ENCODE measurements around the gene ALPL. TPM values are rescaled to one million over a fixed set of nuclear protein-coding genes. Genes with fewer than 3 reads are reported as not detected.

Gene ALPL
- total RNA-seq, 1 experiment from 2014 or later, result not detected

DNA sequence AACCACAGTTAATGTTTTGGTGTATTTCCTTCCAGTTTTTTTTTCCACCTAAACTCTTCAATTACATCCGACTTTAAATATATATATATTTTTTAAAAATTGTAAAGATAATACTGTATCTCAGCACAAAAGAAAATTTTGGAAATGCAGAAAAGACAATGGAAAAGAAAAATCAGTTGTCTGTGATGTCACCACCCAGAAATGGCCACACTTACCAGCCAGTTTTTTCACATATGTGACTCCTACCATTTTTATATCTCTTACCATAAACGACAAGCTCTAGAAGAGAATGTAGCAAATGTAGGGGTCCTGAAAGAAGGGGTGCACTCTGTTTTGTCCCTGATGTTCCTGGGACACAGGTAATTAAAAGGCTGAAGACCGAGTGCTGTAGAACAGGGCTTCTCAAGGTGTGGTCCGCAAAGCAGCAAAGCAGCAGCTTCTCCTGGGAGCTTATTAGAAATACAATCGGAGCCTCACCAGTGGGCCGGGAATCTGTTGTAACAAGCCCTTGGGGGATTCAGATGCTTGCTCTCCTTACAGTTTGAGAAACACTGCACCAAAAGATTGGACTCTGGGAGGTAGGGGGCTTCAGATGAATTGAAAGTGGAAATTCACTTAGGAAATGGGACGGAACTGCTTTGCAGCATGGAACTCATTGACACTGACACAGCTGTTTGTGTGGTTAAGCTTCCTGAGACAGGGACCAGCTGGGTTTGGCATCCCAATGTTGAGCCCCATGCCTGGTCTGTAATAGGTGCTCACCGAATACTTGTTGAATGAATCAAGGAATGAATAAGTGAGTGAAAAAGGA is 44.1 kb downstream of the ALPL start:
- H3F3A ChIP-seq (ENCODE audit: insufficient read depth, low read depth), result no peaks in the 10 kb centered on the region
- no peak for DNase-seq
- H3K79me2 ChIP-seq (ENCODE audit: low read depth), result no peaks in the 10 kb centered on the region
- no peaks in the 10 kb centered on the region for H3K36me3 ChIP-seq (ENCODE audit: low read depth)
- no peak overlapping the region for H3K4me2 ChIP-seq
- no peak overlapping the region for H3K4me3 ChIP-seq
- POLR2A ChIA-PET (ENCODE audit: unreplicated experiment), result no interaction called here
- no peaks in the 10 kb centered on the region for H3K9me3 ChIP-seq (ENCODE audit: insufficient read depth, low read depth)
- TF ChIP-seq, protein P1, sequence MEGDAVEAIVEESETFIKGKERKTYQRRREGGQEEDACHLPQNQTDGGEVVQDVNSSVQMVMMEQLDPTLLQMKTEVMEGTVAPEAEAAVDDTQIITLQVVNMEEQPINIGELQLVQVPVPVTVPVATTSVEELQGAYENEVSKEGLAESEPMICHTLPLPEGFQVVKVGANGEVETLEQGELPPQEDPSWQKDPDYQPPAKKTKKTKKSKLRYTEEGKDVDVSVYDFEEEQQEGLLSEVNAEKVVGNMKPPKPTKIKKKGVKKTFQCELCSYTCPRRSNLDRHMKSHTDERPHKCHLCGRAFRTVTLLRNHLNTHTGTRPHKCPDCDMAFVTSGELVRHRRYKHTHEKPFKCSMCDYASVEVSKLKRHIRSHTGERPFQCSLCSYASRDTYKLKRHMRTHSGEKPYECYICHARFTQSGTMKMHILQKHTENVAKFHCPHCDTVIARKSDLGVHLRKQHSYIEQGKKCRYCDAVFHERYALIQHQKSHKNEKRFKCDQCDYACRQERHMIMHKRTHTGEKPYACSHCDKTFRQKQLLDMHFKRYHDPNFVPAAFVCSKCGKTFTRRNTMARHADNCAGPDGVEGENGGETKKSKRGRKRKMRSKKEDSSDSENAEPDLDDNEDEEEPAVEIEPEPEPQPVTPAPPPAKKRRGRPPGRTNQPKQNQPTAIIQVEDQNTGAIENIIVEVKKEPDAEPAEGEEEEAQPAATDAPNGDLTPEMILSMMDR (conservative IDR thresholded peaks at IDR 0.05), result no peak
- no peak for TF ChIP-seq EZH2 (IDR thresholded peaks at IDR 0.05; ENCODE audit: low read depth)
- no peak overlapping the region for H3K27ac ChIP-seq
- H3K9me2 ChIP-seq (ENCODE audit: insufficient read depth), result no peaks in the 10 kb centered on the region
- CTCF ChIA-PET, result interaction anchor here (0.7 kb wide), 1 partner anchor 44 kb away, joined by 8 read pairs; no protein-coding TSS in a partner anchor
- no peaks in the 10 kb centered on the region for H4K20me1 ChIP-seq (ENCODE audit: insufficient read depth)
- no peak overlapping the region for H2AFZ ChIP-seq
- H3K27me3 ChIP-seq (ENCODE audit: insufficient read depth, low read depth), result no peaks in the 10 kb centered on the region
- H3K4me1 ChIP-seq (replicated peaks; ENCODE audit: insufficient read depth), result no peaks in the 10 kb centered on the region
- intact Hi-C loops (cut with micrococcal nuclease; ENCODE audit: unreplicated experiment), result no loop called here
- no TSS peak for BruUV-seq (replicated peaks)

GRCh38 chr1:21559788-21560567 is 50.8 kb downstream of the ALPL start:
- Histone ChIP-seq H3K4me2 (no peak overlapping the region), H3K27me3 (ENCODE audit: insufficient read depth, low read depth) (no peaks in the 10 kb centered on the region), H3K9me2 (ENCODE audit: insufficient read depth) (no peaks in the 10 kb centered on the region), H3K4me3 (no peak overlapping the region), H3F3A (ENCODE audit: insufficient read depth, low read depth) (no peaks in the 10 kb centered on the region), H2AFZ (no peak overlapping the region), H3K4me1 (replicated peaks; ENCODE audit: insufficient read depth) (no peaks in the 10 kb centered on the region), H3K36me3 (ENCODE audit: low read depth) (no peaks in the 10 kb centered on the region), H3K79me2 (ENCODE audit: low read depth) (no peaks in the 10 kb centered on the region), H3K9me3 (ENCODE audit: insufficient read depth, low read depth) (no peaks in the 10 kb centered on the region), H3K27ac (no peak overlapping the region), H4K20me1 (ENCODE audit: insufficient read depth) (no peaks in the 10 kb centered on the region)
- no peak for DNase-seq
- TF ChIP-seq EZH2 (IDR thresholded peaks at IDR 0.05; ENCODE audit: low read depth), result no peak
- TF ChIP-seq, protein P1 (conservative IDR thresholded peaks at IDR 0.05), result no peak
- ChIA-PET CTCF (no interaction called here), POLR2A (ENCODE audit: unreplicated experiment) (no interaction called here)
- BruUV-seq (replicated peaks), result no TSS peak
- intact Hi-C loops (cut with micrococcal nuclease; ENCODE audit: unreplicated experiment), result no loop called here

GRCh38 chr1:21560916-21561638 is 51.9 kb downstream of the ALPL start:
- TF ChIP-seq EZH2 (IDR thresholded peaks at IDR 0.05; ENCODE audit: low read depth), result no peak
- TF ChIP-seq, protein P1 (conservative IDR thresholded peaks at IDR 0.05), result no peak
- H2AFZ ChIP-seq, result no peak overlapping the region
- no peaks in the 10 kb centered on the region for H3K9me3 ChIP-seq (ENCODE audit: insufficient read depth, low read depth)
- H3K36me3 ChIP-seq (ENCODE audit: low read depth), result no peaks in the 10 kb centered on the region
- no peak overlapping the region for H3K4me2 ChIP-seq
- no peaks in the 10 kb centered on the region for H3K4me1 ChIP-seq (replicated peaks; ENCODE audit: insufficient read depth)
- ChIA-PET CTCF (interaction anchor here (0.6 kb wide), 1 partner anchor 424 kb away, joined by 3 read pairs; no protein-coding TSS in a partner anchor), POLR2A (ENCODE audit: unreplicated experiment) (no interaction called here)
- no peaks in the 10 kb centered on the region for H3F3A ChIP-seq (ENCODE audit: insufficient read depth, low read depth)
- no TSS peak for BruUV-seq (replicated peaks)
- H3K27me3 ChIP-seq (ENCODE audit: insufficient read depth, low read depth), result no peaks in the 10 kb centered on the region
- DNase-seq, result no peak
- intact Hi-C loops (cut with micrococcal nuclease; ENCODE audit: unreplicated experiment), result no loop called here
- H3K27ac ChIP-seq, result no peak overlapping the region
- H4K20me1 ChIP-seq (ENCODE audit: insufficient read depth), result no peaks in the 10 kb centered on the region
- no peak overlapping the region for H3K4me3 ChIP-seq
- no peaks in the 10 kb centered on the region for H3K79me2 ChIP-seq (ENCODE audit: low read depth)
- H3K9me2 ChIP-seq (ENCODE audit: insufficient read depth), result no peaks in the 10 kb centered on the region
